ENCODE data around the gene CHMP2B. TPM values are rescaled to one million over a fixed set of nuclear protein-coding genes. Genes with fewer than 3 reads are reported as not detected.
A peak's percentile ranks its signal among the peaks of the same experiment; 100 is the strongest.

Gene CHMP2B
- total and polyA plus RNA-seq, 9 of the 15 experiments (the other 6 are each of a cell fraction or from before 2014, with no cell fraction given), result 7.4 to 17.7 (median 10.6) TPM

DNA sequence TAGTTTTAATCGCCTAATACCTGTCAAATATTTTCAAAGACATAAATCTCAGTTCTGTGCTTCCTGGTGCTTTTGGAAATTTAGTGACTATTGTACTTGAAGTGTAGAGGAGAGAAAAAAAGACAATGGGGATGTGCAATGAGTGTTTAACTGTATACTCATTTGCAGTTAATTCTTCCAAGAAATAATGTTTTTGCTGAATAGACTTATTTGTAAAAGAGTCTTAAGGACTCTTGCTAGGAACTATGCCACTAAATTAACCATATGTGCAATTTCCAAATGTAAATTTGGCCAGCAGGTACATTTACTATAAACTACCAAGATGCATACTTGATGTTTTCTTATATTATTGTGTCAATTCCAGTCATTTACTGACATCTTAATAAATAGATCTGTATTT, 2.0 kb downstream of the CHMP2B start:
- no peak for ATAC-seq

More for the DNA sequence above, 2.0 kb downstream of the CHMP2B start:
- Histone ChIP-seq H3K9me3 (replicated peaks; ENCODE audit: control insufficient read depth, insufficient read depth, low read depth, low read length) (no peaks in the 10 kb centered on the region), H3K4me2 (ENCODE audit: insufficient read depth, low read length) (no peak overlapping the region), H4K20me1 (replicated peaks; ENCODE audit: control insufficient read depth, insufficient read depth, low read length) (no peaks in the 10 kb centered on the region; the same call in 1 of the 2 replicates), H3K79me2 (ENCODE audit: control insufficient read depth, insufficient read depth, low read length) (peaks cover 22% of the 10 kb centered on the region), H3K9ac (ENCODE audit: insufficient read depth in 1 of 2, low read depth in 2 of 2, low read length in 2 of 2) (no peak overlapping the region), H3K9me1 (ENCODE audit: control insufficient read depth, insufficient read depth, low read length) (no peaks in the 10 kb centered on the region), H3K27me3 (ENCODE audit: control insufficient read depth in 2 of 2, insufficient read depth in 2 of 2, low read length in 2 of 2) (no peaks in the 10 kb centered on the region), H3K27ac (ENCODE audit: extremely low read depth, low read depth, low read length) (no peak overlapping the region), H3K4me3 (no peak overlapping the region), H3K36me3 (ENCODE audit: control insufficient read depth, insufficient read depth, low read length) (no peaks in the 10 kb centered on the region; the same call in 2 of the 3 replicates), H3K4me1 (replicated peaks in 1 of 2; ENCODE audit: control insufficient read depth in 2 of 2, insufficient read depth in 2 of 2, low read length in 2 of 2) (peaks cover 2 to 3% of the 10 kb centered on the region in 2 experiments; a peak in 3 of 5 replicates), H2AFZ (ENCODE audit: low read depth, low read length) (no peak overlapping the region)
- peak; percentile 35; the same call in 1 of the 2 replicates for TF ChIP-seq MAFF (IDR thresholded peaks at IDR 0.05; ENCODE audit: low read length)
- TF ChIP-seq C11orf30 (IDR thresholded peaks at IDR 0.05; ENCODE audit: low read depth), result peak; percentile 63
- TF ChIP-seq ZNF316 (IDR thresholded peaks at IDR 0.05), result peak; percentile 59
- TF ChIP-seq MAFK (IDR thresholded peaks at IDR 0.05; ENCODE audit: low read length), result peak; percentile 21; the same call in 1 of the 2 replicates
- TF ChIP-seq, protein P1, sequence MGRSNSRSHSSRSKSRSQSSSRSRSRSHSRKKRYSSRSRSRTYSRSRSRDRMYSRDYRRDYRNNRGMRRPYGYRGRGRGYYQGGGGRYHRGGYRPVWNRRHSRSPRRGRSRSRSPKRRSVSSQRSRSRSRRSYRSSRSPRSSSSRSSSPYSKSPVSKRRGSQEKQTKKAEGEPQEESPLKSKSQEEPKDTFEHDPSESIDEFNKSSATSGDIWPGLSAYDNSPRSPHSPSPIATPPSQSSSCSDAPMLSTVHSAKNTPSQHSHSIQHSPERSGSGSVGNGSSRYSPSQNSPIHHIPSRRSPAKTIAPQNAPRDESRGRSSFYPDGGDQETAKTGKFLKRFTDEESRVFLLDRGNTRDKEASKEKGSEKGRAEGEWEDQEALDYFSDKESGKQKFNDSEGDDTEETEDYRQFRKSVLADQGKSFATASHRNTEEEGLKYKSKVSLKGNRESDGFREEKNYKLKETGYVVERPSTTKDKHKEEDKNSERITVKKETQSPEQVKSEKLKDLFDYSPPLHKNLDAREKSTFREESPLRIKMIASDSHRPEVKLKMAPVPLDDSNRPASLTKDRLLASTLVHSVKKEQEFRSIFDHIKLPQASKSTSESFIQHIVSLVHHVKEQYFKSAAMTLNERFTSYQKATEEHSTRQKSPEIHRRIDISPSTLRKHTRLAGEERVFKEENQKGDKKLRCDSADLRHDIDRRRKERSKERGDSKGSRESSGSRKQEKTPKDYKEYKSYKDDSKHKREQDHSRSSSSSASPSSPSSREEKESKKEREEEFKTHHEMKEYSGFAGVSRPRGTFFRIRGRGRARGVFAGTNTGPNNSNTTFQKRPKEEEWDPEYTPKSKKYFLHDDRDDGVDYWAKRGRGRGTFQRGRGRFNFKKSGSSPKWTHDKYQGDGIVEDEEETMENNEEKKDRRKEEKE (IDR thresholded peaks at IDR 0.05; ENCODE audit: borderline replicate concordance in 1 of 2, control insufficient read depth in 1 of 2, low read depth in 2 of 2, low read length in 1 of 2), result no peak
- TF ChIP-seq ZFP1 (CRISPR knock-in tag; IDR thresholded peaks at IDR 0.05), result no peak
- no peak for TF ChIP-seq RBM22 (IDR thresholded peaks at IDR 0.05; ENCODE audit: low read depth, low read length, poor library complexity, severe bottlenecking)
- no peak for TF ChIP-seq GATA2 (CRISPR knock-in tag; IDR thresholded peaks at IDR 0.05)
- TF ChIP-seq SMAD2 (IDR thresholded peaks at IDR 0.05; ENCODE audit: low read depth, low read length), result no peak
- TF ChIP-seq HNRNPK (IDR thresholded peaks at IDR 0.05; ENCODE audit: low read depth, low read length, poor library complexity, severe bottlenecking), result no peak
- no TSS peak for BruUV-seq (replicated peaks)
- ChIA-PET CTCF (ENCODE audit: low intra/inter-chr PET ratio) (no interaction called here), POLR2A (no interaction called here)
- DNase-seq (ENCODE audit: extremely low read depth in 1 of 4, low spot score in 3 of 4), result no peak
- intact Hi-C loops (cut with micrococcal nuclease) (no loop called here), in situ Hi-C loops (cut with MboI) (no loop called here)
- FAIRE-seq, result no peak
- WGBS (ENCODE audit: insufficient coverage, low coverage, missing lambda C conversion rate), result 45% methylated on average over 1 of the region's 1 CpG

All from K562 (cell line).